Activated CD8-positive, alpha-beta memory T cell treated with anti-CD3 and anti-CD28 coated beads for 1 hour (primary cell): ENCODE measurements around the gene ITK.

Experiments used
- DNase-seq, 2 donors: peaks; one replicate each; pipeline ENCODE4 v3.0.0-alpha.2; 2020; ENCODE audit warnings: low read depth in 1 of 2; ENCODE audit errors: extremely low read depth in 1 of 2

ITK gene

DNA sequence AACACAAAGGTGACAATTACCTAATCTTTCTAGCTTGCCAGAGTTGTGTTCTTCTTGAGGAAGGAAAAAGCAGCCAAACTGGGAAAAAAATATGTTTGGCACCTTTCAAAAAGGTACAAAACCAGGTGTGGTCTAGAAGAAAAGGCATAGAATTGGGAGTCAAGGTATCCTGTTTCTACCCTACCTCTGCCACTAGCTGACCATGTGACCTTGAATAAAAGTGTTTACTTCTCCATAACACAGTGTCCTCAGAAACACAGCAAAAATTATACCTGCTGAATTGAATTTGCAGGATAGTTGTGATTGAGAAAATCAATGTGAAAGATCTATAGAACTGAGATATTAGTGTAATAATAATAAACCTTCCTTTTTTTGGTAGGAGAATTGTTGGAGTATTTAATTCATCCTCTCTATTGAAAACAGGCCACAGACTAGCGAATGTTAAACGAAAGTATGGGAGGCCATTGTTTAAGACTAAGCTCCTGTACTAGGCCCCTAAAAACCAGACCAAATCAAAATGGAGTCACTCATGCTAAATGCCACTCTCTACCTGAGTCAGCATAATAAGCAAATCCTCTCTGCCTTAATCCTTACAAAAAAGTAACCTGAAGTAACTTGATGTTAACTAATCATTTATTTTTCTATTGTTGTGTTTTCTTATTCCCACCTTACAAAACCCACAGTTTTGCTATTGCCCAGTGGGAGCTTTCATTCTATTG, 97.8 kb downstream of the ITK start:
- DNase-seq = no peak

DNA sequence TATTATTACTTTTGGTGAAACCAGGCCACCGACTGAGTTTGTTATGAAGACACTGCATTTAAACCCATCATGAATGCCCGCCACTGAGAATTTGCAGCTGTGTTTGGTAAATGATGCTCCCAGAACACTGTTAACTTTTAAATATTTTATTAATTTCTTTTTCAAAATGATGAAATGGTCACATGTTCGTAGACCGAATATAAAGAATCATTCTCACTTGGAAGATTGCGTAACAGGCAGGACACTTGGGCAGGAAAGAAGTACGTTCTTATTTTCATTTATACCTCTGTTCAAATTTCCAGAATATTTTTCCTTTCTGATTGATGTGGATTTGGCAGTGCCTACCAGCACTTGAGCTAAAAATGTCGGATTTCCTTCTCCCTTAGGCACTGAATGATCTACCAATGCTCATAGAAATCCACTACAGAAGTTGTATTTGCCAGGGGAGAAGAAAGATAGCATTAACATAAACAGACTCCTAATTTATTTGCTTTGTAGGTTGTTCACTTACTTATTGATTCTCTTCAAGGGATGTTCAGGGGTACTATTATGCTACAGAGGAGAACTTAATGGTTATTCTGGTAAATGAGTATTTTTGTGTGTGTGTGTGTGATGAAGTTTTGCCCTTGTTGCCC, 99.1 kb downstream of the ITK start:
- no peak for DNase-seq

DNA sequence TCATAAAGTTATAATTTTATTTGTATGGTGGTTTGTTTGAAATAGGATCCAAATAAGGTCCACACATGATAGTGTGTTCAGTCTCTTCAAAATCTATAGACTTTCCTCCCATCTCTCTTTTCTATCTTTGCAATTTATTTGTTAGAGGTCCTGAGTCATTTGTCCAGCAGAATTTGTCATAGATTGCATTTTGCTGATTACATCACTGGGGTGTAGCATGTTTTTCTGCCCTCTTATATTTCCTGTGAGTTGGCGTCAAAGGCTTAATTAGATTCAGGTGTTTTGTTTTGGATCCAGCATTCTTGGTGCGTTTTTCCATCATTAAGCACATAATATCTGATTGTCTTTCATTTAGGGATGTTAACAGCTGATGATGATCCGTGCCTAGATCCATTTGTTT, 100.3 kb downstream of the ITK start:
- no peak for DNase-seq

DNA sequence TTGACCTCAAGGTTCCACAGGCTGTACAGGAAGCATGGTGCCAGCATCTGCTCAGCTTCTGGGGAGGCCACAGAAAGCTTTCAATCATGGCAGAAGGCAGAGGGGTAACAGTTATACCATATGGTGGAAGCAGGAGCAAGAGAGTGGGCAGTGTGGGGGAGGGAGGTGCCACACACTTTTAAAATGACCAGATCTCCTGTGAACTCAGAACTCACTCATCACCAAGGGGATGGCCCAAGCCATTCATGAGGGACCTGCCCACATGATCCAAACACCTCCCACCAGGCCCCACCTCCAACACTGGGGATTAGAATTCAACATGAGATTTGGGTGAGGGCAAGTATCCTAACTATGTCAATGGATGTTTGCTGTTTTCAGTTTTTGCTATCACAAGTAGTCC, 101.5 kb downstream of the ITK start:
- no peak for DNase-seq

DNA sequence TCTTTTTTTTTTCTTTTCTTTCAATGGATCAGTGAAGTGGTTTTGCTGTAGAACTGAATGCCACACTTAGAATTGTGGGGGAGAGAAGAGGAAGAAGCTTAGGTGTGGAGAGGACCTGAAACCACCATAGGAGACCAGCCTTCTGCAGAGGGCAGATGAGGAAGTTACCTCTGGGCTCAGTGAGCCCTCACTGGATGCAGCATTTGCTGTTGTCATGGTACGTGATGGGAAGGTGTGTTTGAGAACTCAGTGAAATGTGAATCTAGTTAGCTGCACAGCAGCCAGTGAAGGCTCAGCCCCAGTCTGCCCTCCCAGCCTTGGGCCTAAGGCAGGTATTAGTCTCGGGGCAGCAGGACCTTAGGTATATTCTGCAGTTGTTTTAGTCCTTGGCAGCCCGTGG, 102.8 kb downstream of the ITK start:
- DNase-seq = no peak

DNA sequence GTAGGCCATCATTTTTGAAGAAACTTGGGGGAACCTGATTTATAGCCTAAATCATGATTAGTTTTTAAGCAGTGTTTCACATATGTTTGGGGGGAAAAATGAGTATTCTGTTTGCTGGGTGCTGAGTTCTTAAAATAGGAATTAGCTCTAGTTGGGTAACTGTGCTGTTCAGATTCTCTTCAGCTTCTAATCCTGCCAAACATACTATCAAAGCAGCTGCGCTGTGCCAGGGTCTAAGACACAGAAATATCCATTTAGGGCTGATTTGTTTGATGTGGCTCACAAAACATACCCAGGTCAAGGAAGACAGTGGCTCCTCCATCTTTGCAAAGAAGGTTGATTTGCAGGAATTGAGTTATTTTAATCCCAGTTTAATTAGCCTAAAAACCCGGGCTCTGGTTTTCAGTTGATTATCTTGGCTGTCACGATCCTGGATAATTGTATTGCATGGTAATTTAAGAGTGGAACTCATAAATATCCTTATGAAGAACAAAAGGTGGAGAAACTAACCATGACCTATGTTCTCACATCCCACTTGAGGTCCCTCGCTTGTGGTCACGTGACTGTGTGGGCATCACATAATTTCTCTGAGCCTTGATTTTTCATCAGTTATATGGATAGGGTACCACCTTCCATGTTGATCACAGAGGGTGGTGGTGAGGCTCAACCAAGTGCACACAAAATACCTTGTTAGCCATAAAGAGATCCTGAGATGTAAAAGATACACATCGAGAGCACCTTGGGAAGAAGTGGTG, 104.0 kb downstream of the ITK start:
- DNase-seq = no peak

DNA sequence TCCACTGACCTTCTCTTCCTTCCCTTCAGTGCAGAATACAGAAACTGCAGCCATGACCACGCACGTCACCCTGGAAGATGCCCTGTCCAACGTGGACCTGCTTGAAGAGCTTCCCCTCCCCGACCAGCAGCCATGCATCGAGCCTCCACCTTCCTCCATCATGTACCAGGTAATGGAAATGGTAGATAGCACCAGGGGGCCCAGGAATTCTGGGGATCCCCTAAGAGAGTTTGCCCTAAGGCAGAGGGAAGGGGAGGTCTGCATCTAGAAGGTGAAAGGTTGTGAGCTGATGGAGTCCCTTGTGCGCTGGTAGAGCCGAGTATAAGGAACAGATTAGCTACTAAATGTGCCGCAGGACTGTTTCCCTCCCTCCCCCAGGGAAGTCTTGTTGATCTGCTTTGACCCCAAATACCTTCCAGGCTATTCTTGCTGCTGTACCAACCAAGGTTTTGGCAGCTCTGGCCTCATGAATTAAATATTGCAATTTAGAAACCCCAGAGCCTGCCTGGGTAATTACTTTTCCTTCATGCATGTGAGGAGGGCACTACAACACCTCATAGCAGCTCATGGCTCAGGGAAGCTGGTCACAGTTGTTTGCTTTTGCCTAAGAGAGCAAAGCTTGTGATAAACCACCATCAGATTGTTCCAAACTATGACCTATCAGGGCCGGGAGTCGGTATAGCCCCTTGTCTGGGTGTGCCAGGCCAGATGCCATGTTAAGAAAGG, 104.8 kb downstream of the ITK start:
- no peak for DNase-seq

DNA sequence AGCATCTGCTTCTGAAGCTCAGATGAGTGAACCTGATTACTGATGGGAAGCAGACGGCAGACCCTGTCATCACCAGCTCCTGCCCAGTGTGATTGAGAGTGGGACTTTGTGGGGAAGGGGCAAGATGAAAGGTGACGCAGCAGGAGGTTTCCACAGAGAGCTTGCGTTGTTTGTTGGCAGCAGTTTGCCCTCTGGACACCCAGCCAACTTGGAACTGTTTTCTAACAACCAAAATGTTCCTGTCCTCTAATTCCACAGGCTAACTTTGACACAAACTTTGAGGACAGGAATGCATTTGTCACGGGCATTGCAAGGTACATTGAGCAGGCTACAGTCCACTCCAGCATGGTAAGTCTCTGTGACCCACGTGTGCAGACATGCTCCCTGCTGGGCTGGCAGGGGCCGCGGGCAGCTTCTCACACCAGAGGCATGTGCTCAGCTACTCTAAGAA, 106.1 kb downstream of the ITK start:
- DNase-seq = no peak

DNA sequence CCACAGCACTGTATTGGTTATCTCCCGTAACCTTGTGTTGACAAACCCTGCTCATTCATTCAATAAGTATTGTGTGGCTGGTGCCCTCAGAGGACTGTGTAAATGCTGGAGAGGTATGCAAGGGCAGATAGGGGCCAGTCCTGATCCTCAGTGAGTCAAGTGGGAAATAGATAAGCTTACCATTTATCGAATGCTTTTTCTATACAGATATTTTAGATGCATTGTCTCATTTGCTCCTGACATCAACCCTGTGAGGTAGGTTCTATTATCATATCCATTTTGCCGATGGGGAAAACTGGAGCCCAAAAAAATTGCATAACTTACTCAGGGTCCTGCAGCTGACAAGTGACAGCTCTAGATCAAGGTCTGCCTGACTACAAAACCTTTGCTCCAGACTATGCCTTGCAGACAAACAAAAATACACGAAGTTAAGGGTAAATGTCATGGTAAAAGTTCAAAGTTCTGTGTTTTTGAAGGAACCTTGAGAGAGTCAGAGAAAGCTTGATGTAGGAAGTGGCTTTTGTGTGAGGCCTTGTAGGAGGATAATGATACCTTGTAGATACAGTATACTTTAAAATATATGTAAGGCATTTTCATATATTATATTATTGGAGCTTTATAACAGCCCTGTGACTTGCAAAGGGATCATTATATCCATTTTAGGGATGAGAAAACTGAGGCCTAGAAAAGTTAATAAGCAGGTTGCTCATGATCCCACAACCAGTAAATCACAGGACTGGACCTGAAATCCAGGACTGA, 107.9 kb downstream of the ITK start:
- DNase-seq = no peak

DNA sequence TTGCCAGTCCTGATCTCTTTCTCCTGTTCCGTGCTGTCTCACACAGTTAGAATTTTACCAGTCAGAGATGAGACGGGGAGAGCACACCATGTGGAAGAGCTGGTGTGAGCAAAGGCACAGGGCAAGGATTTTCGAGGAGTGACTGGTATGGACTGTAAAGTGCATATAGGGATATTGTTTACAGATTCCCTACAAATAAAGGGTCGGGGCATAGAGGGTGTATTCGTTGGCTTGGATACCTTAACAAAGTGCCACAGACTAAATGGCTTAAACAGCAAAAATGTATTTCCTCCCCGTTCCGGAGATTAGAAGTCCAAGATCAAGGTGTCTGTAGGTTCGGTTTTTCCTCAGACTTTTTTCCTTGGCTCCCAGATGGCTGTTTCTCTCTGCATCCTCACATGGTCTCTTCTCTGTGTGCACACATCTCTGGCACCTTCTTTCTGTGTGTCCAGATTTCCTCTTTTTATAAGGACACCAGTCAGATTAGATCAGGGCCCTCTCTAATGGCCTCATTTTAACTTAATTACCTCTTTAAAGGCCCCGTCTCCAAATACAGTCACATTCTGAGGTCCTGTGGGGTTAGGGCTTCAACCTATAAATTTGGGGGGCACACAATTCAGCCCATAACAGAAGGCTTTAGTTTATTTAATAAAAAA, 108.7 kb downstream of the ITK start:
- no peak for DNase-seq

DNA sequence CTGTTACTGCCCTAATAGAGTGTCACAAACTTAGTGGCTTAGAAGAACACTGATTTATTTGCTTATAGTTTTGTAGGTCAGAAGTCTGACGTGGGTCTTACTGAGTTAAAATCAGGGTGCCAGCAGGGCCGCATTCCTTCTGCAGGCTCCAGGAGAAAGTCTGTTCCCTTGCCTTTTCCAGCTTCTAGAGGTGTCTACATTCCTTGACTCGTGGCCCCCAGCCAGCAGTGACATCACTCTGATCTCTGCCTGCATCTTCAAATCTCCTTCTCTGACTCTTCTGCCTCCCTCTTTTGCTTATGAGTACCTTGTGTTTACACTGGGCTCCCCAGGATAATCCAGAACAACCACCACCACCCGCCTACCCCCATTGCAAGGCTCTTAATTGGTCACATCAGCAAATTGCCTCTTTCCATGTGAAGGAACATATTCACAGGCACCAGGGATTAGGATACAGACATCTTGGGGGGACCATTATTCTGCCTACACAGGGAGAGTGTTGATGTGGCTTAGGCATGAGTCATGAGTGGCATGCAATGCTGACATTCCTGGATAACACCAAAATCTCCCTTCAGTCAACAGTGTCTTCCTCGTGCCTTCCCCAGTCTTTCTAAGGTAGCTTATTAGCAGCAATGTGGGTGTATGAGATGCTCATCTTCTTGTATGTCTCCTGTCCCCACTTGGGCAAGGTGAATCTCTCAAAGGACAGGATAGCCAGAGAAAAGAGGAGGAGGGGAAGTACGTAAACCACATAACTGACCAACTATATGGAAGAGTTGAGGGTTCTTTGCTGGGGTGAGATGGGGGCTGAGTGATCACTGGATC, 109.7 kb downstream of the ITK start:
- no peak for DNase-seq

DNA sequence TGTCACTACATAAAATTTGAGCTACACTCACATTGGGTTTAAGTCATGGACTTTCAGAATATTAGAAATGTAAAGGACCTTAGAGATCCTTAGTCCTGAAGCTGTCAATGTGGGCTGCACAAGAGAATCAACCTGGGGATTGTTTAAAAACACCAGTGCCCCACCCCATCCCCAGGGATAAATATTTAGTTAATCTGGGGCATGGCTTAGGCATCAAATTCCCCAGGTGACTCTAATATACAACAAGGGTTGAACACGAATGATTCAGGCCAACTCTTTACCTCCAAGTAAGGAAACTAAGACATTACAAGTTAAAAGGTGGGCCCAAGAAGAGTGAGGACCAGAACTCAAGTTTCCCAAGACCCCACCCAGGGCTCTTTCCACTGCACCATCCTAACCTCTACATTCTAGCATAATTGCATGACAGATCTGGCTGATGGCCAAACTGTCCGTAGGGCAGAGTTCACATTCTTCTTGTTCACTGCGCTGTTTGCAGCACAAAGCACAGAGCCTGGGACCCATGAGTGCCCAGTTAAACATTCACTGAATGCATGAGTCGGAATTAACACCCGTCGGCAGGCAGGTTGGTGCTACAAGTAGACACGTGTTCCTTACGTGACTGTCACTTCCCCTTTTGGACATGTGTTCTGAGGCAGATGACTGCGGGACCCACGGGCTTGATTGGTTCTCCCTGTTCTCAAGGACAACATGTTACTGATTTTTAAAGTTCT, 110.5 kb downstream of the ITK start:
- no peak for DNase-seq

DNA sequence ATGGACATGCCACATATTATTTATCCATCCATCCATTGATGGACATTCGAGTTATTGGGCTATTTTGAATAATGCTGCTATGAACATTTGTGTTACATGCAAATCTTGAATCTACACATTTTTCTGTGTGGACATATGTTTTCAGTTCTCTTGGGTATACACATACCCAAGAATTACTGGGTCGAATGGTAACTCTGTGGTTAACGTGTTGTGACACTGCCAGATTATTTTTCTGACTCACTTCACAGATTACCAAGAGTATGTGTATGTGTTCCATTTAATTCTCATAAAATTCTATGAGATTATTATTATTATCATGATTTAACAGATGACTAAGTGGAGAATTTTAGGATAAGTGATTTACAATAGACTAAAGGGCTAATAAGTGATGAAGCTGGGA, 112.0 kb downstream of the ITK start:
- DNase-seq = no peak

DNA sequence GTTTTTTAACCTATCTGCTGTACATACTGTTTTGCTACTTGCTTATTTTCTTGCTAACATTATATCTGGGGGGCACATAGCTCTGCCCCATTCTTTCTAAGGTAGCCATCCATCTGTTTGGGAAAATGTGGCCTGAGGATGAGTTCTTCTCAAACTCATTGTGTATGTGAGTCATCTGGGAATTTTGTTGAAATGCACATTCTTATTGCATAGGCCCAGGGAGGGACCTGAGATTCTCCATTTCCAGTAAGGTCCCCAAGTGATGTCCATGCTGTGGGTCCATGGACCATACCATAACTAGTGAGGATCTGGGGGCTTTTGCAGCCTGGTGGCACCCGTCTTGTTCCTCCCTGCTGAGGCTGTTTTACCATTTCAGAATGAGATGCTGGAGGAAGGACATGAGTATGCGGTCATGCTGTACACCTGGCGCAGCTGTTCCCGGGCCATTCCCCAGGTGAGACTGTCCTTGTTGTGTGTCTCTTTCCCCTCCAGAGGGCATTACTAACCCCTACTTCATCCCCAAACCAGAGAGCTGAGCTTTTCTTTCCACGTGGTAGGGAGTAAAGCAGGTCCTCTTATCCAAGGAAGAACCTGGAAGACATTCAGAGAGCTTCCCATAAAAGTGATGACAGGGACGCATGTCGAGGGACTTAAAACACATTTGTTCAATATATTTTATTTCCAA, 113.9 kb downstream of the ITK start:
- no peak for DNase-seq

DNA sequence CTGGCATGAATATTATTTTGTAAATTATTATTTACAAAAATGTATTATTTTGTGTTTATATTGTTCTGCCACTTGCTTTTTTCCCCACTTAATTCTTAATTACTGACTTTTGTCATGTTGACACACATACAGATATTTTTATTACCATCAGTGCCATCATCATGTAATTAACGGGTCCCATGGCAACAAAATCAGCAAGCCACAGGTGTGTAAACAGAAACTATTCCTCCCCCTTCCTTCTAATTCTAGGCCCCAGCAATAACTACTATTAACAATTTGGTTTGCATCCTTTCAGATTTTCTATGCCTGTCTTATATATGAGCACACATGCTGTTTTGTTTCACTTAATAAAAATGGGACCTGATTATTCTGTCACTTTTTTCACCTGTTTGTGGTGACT, 114.6 kb downstream of the ITK start:
- no peak for DNase-seq

DNA sequence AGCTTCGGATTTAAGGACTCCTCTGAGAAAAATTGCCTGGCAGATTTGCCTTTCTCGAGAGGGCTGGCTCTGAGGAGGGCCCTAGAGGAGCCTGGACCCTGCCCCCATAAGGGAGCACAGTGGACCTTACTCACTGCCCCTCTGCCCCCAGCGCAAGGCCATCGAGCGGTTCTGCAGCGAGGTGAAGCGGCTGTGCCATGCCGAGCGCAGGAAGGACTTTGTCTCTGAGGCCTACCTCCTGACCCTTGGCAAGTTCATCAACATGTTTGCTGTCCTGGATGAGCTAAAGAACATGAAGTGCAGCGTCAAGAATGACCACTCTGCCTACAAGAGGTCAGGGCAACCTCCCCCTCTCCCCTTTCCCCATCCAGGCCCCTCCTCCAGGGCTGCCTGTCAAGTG, 119.9 kb downstream of the ITK start:
- DNase-seq = no peak

DNA sequence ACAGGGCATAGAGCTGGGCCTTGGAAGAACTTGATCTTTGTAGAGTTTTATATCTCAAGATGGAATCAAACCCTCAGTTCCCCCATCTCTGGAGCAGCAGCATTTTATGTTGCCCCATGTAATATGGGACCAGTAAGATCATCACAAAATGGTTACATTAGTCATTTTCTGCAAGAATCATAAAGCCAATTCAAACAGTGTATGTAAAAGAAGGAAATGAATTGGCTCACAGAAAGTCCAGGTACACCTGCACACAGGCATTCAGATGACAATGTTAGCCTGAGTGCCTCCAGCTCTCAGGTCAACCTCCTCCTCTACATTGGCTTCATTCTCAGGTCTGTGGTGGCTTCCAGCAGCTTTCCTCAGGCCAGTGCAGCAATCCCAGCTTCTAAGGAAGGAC, 120.4 kb downstream of the ITK start:
- no peak for DNase-seq

DNA sequence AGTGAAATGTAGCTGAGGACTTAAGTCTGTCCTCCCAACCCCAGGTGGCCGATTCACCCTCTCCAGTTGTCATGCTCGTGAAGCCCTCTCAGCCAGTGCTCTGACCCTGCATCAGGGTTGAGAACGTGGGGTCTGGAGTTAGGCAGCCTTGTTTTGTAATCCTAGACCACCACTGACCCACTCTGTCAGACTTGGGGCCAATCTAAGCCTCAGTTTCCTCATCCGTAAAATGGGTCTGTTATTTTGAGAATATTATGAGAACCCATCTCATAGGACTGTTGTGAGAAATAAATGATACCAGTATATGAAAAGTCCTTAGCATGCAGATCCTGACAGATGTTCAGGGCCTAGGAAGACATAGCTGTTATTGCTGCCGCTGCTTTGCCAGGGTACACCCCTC, 122.4 kb downstream of the ITK start:
- no peak for DNase-seq
